Activated naive CD4-positive, alpha-beta T cell treated with anti-CD3 and anti-CD28 coated beads, Interleukin-2, amount 50 U/mL, for 16 hours (primary cell): Measurements from ENCODE around the gene CST9L.
A peak's percentile ranks its signal among the peaks of the same experiment; 100 is the strongest.

Source experiments
- DNase-seq: peaks from one replicate; pipeline ENCODE4 v3.0.0-alpha.2; 2020

CST9L gene, protein sequence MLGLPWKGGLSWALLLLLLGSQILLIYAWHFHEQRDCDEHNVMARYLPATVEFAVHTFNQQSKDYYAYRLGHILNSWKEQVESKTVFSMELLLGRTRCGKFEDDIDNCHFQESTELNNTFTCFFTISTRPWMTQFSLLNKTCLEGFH

DNA sequence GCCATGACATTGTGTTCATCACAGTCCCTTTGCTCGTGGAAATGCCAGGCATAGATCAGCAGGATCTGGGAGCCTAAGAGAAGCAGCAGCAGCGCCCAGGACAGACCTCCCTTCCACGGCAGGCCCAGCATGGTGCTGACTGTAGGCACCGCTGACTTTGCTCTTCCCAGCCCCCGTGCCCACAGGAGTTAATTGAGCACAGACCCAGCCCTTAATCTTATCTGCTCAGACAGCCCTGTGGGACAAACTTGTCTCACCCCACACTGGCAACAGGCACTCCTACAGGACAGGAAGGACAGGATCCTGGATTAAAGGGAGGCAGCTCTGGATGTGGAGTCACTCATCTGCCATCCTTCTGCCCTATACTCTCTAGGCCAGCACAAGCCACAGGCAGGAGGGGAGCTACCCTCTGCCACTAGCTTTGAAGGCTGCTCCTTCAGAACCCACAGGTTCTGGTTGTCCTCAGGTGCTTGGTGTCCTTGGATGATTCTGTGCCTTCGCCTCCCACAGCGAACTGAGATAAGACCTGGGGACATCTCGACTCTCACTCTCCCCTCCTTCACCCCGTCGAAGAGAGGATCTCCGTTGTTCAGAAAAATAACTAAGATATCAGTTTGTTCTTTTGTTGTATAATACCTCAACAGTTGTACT lies at the start of gene CST9L:
Gene CST9L, minus strand, starts transcription at position 165 of the 651 bp plus-strand sequence. Its CDS starts 34 bp downstream, at position 131.
- no peak for DNase-seq

DNA sequence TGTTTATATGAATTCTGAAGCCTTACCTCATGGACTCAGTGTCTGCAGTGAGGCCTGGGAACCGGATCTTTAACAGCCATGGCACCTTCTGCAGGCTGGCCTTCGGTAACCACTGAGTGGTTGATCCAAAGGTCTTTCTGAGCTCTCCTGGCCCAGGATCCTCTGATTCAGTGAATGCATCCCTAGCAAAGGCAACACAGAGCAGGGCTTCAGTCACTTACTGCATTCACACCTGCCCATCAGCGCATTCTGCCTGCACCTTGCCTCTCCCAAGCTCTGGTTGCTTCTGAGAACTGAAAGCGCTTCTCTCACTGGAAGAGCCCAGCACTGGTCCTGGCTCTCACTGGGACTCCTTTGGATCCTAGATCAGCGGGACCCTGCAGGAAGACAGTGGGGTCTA lies 45.9 kb upstream of the CST9L start:
- no peak for DNase-seq

DNA sequence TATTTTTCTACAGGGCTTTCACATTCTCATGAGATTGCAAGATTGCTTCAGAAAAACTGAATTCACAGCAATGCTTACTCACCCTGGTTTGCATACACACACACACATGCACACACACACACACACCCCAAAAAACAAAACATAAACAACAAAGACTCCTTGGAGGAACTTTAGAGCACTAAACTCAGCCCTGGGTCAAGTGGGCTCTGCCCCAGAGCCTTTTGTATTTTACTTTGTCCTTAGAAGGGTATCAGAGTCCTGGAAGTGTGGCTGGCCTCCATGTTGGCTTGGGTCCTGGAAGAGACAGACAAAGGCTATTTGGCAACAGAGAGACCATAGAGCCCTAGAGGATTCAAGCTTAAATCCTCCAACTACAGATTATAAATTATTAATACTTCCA lies 45.4 kb upstream of the CST9L start:
- DNase-seq: no peak

DNA sequence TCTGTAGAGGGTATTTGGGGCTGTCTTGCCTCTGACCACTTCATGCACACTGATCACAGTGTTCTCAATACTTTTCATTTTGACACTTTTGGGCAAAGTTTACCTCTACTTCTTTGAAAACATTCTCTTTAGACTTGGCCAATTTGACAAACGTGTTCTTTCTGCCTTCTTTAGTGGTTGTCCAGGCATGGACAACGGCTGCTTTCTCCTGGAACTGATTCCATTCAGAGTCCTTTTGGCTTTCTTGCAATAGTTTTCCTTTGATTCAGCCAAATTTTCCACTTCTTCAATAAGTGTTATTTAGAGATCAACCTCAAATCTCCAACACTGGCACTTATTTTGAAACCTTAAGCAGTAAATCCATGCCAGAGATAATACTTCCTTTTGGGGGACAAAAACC lies 44.1 kb upstream of the CST9L start:
- no peak for DNase-seq

DNA sequence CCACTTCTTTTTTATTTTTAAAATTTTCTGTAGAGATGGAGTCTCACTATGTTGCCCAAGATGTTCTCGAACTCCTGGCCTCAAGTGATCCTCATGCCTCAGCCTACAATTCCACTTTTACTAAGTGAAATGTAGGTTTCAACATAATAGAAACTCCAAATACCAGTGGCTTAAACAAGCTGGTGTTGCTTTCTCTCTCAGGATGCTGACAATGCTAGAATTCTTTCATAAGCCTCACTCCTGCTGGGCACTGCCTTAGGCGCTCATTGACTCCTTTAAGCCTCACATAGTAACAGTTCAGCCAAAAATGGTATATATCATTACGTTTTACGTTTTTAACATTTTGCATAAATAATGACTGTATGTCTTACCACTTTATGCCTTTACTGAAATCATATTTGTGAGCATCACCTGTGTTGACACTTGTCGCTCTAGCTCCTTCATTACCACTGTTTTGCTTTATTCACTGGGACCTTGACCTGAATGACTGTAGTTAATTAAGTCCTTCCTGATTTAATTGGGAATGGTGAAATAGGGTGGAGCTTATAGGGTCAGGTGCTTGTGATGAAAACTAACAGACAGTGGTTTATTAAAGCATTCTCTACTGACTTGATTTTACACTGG lies 41.3 kb upstream of the CST9L start:
- DNase-seq: no peak

DNA sequence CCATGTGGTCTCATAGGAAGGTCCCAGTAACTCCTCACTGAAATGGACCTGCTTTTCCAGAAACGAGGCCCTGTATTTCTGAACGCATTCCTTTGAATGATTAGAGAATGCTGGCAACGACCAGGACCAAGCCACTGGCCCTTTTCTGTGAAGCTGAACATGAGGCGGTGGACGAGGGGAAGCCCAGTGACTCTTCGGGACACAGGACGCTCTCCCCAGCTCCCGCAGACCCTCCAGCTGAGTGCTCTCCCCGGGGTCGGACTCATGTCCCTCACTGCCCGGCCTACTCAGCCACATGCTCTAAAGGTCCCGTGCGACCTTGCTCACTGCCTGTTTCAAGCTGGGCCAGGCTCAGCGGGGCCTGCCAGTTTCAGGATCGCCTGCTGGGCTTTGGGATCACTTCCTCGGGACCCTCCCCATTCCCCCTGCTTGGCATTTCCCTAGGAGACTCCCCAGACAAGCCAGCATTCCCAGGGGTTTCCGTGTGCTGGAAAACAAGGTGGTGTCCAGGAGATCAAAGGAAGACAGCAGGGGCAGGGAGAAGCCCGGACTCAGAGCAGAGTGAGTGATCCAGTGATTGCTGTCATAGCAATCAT lies 40.1 kb upstream of the CST9L start:
- DNase-seq: no peak

DNA sequence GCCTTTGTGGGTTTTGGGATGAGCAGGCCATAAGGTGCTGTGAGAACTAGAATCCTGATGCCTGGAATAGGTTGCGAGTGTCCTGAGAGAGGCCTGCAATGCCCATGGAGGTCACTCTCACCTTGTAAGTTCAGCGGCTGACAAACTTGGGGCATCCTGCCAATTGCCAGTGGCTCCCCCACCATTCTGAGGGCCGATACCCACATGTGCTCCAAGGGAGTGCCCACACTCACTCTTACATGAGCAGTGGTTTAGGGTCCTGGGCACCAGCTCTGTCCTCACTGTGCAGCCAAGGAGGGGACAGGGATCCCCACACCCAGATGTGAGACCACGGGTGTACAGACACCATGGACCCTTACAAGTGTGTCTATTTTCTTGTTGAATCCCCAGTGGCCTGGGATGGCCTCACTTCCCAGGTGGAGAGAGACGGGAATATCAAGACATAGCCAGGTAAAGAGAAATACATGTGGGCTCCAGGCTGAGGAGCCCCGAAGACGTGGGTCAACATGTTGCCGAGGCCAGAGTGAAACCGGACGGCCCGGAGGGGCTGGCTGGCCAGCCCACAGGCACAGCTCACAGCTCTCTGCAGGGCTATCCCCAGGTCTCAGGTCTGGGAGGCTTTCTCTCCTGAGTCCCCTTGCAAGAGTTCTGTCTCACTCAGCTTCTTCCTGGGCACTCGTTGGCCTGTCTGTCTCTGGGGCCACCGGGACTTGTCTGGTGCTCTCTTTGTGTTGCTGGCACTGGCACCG lies 39.4 kb upstream of the CST9L start:
- no peak for DNase-seq

DNA sequence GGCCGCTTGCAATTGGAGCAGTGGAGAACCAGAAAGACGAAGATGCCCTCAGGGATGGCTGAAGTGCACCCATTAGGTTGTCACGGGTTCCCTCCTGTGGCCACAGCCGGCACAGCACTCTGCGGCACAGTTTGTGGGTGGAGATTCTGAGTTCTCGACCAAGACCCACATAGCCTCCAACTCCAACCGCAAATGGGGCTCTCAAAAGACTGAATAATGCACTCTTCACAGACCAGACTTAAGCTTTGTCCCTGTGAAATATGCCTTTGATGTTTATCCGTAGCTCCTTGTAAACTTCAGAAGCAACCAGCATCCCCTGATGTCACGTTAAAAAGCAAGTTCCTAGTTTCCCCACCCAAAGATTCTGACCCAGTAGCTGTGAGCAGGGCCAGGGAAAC lies 38.4 kb upstream of the CST9L start:
- DNase-seq: peak; percentile 66

DNA sequence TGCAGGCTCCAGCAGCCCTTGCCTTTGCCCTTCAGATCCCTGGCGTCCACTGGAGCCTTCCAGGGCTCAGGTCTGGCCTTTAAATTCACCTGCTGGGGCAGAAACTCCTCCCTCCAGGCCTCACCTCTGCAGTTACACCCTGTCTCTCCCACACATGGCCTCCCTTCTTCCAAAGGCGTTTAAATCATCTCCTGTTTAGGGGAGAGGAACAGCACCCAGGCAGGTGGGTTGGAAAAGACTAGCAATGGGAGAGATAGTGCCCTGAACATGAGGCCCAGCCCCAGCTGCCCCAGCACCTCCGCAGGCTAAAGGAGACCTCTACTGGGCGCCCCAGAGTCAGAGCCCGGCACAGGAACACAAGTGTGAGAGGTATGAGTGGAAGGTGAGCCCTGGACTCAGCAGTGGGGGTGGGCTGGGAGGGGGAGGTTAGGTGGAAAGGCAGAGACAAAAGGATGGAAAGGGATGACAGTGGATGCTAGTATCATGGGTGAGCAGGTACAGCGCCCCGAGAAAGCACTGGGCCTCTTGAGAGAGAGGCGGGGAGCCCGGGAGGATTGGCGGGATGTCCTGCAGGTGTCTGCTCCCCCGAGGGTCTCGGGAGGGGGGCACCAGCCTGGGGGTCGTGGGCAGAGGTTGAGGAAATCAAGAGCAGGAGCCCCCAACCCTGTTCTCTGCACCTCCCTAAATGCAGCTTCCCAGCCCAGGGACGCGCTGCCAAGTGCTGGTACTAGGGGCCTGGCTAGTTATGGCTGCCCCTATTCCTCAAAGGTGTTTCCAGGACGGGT lies 37.8 kb upstream of the CST9L start, which contains the start of gene CST9:
Gene CST9, minus strand, starts transcription at position 51 of the 785 bp plus-strand sequence. CDS start 53 bp downstream, outside the sequence.
- DNase-seq: no peak

DNA sequence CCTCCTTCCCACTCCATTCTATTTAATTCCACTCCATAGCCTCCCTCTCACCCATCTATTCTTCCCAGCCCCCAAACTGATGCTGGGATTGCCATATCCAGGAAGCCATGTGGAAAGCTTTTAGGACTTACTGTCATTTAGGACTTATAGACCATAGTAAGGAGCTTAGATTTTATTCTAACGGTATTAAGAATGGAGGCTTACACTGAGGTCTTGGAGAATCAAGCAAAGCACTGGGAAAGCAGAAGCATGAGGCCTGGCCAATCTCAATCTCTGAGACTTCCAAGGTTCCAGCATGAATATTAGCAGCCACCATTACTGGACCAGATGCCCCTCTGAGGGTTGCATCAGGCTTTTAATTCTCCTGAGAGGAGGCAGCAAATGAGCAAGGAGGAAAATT lies 36.0 kb upstream of the CST9L start:
- DNase-seq: no peak

DNA sequence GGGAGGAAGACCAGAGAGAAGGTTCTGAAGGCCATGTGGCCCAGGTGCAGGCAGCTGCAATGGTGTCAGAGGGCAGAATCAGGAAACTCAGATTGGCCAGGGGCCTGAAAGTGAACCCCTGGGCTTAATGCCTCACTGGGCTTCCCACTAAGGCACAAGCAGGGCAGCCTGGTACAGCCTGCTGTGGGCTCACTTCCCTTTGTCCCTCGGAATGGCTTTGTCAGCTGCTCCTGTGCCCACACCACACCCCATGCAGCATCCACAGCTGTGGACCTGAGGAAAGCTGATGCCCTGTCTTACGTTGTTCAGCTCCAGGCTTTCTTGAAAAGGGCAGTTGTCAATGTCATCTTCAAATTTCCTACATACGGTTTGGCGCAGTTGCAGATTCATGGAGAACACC lies 35.0 kb upstream of the CST9L start:
- no peak for DNase-seq

DNA sequence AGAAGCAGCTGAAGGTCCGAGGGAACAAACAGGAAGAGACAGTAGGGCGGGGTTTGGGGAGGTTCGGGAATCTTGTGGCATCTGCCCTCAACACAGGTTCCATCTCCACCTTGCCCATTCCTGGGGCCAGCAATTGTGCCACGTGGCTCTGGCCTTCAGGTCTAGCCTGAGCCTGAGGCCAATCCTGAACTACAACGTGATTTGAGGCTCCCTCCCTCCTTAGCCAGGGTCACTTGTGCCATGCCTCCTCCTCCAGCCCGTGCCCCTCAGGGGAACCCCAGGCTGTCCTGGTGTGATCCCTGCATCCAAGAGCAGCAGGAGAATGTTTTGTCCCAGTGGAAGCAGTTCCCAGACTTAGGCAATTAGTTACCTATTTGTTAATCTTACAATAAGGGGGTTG lies 34.4 kb upstream of the CST9L start:
- DNase-seq: no peak

DNA sequence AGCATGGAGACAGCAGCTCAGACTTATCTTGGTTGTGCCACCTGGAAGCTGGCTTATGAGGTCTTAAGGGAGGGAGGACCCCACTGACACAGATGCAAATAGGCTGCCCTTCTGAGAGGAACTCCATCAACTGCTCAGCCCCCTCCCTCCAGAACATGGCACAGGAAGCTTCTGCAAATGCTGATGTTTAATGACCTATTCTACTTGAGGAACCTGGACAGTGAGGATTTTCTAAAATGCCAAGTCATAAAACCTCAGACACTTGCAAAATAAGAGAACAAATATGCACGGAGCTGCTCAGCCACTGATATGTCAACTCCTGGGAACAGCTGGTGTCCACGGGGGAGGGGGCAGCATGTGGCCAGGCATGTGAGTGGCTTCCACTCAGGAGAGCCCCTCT lies 34.0 kb upstream of the CST9L start:
- no peak for DNase-seq

DNA sequence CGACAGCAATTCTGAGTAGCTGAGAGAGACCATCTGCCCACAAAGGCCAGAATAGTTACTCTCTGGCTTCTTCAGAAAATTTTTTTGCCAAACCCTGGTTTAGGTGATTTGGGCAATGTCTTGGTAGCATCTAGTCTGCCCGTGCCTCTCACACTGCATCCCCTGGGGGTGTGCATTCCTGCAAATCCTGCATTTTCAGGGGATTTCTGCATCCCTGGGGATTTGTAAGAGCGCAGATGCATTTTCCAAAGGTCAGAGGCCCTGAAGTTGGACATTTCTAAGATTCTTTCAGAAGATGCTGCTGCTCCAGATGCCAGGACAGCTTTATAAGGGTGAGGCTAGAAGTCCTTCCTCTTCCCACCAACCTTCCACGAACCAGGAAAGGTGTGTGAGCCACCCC lies 33.4 kb upstream of the CST9L start:
- DNase-seq: no peak

DNA sequence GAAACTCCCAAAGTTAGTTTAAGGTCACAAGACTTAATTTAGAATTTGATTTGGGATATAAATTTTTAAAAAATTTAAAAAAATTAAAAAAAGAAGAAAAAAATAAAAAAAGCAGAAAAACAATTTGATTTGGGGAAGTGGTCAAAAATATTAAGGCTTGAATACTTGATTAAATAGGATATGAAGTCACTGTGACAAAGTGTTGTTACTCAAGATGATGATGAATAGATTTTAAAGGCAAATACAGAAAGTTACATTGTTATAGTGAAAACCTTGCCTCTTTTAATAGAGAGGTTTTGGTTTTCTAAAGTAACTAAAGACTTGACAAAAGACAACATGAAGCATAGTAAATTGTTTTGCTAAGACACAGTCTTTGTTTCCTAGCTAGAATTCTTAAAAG lies 30.2 kb upstream of the CST9L start:
- DNase-seq: no peak

DNA sequence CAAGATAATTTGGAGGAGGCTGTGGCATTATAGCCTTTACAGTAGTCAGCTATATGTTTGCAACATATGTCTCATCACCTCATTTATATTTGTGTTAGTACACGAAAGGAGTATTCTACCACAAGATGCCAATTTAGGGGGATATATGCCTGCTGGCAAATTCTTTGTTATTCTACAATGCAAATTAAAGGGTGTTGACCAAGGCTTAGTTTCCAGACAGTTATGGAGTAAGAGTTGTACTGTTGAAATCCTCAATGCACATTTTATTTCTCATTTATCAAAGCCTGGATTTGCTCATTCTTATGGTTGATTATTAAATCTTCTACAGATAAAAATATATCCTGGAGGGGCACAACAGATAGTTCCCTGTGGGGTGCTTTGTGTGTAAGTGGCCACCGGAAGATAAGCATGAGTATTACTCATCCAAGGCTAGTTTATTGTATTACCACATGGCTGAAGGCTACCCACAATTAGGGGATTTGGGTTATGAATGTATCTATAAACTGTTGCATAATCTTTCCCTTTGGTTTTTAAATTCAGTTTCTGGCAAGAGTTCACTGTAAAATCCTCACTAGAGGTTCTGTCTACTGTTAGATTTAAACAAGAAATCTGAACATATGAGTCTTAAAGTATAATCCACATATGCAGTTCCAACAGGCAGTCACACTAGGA lies 28.4 kb upstream of the CST9L start:
- DNase-seq: no peak

DNA sequence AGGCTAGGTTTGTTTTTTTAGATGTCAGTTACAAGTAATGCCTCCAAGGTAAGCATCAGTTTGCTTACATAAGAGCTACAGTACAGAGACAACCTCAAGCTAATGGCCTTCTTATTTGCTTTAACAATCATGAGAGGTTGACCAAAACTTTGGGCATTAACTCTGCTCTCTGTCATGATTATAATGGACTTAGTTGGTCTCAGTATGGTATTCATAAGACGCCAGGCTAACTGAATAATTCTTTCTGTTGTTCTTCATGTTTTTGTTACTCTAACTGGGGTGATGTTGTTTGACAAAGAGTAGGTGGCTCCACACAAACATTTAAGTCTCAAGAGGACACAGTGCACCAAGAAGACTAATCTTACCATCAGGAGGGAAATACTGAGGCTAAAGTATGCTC lies 27.7 kb upstream of the CST9L start:
- DNase-seq: no peak

DNA sequence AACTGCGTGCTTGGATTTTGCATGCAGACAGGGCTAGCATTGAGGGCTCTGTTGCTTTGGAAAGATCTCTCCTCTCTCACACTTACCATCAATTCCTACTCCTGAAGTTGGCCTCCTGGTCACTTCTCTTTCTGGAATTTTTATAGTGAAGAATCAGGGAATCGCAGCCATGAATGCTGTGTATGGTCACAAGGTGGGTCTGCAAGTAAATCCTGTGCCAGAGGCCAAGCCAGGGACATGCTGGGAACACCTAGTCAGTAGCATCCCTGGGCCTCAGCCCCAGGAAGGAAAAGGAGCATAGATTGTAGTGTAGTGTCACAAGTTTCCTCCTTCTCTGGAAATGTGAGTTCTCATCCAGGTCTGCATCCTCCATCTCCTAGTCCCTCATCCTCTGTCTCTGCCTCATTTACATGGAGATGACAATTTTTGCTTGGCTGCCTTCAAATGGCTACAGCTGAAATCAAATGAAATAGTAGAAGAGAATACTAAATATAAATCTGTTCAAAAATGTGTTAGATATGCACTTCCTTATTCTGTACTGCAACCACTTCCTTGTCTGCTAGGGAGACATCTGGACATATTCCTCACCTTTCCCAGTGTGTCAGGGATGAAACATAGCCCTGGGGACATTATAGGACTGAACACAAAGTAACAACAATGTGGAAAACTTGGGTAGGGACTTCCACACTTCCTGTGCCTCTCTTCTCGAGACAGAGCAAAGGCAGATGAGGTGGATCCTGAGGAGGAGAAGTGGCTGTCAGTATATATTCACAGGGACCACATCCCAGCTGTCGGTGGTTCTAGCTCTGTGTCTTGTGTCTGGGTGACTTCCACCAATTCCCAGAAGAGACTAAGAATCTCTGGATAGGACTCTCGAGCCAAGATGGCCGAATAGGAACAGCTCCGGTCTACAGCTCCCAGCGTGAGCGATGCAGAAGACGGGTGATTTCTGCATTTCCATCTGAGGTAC lies 20.4 kb upstream of the CST9L start:
- DNase-seq: no peak

DNA sequence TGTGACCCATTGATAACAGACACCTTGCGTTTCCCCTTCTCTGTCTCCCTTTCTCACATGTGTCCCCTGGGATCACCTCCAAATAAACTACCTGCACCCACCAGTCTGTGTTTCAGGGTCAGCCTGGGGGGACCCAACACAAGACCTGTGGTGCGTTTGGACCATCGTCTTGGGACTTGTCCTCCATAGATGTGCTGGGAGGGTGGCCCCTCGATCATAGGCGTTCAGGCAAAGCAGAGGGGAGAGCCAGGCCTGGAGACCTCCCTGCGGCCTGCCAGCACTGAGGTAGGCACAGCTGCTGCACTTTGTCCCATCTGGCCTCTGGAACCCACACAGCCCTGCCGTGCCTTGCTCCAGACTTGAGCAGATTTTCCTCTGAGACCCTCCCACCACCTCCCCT lies 19.3 kb upstream of the CST9L start:
- no peak for DNase-seq

DNA sequence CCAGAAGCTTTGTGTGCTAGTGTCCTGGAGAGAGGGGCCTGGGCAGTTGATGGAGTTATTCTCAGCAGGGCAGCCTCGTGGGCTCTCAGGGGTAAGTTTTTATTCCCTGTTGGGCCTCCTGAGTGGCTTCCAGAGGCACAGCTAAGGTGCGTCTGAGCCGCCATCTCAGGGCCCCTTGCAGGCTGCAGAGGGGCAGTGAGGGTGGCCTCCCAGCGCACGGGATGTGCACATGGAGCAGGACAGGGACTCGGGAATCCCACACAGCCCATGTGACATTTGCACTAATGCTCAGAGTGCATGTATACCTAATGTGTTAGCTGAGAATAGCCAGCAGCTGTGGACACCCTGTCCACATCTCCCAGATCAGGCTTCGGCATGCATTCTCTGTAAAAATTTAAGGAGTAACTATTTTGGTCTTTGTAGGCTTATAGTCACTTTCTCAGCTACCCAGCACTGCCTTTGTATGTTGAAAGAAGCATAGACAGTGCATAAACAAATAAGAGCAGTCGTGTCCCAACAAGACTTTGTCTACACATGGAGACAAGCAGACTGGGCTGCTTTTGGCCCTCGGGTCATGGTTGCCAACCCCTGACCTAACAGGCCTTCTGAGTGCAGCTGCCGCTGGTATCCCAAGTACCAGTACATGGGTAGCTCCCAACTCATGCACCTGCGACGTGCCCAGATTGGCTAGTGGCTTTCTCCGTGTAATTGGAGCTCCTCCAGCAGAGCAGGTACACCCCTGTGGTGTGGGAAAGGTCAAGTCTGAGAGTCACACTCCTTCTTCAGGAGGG lies 18.6 kb upstream of the CST9L start:
- no peak for DNase-seq
